NCI-H187 treated with DMSO at 0.1 percent for 48 hours (cell line): ENCODE measurements around the gene ITGB3BP.

Source experiments
- DNase-seq: peaks from one replicate; lab custom pipeline; 2025; lab: John Stamatoyannopoulos, UW

Gene ITGB3BP

GRCh38 chr1:63418101-63418500 is 104.9 kb downstream of the ITGB3BP start:
- no peak for DNase-seq

DNA sequence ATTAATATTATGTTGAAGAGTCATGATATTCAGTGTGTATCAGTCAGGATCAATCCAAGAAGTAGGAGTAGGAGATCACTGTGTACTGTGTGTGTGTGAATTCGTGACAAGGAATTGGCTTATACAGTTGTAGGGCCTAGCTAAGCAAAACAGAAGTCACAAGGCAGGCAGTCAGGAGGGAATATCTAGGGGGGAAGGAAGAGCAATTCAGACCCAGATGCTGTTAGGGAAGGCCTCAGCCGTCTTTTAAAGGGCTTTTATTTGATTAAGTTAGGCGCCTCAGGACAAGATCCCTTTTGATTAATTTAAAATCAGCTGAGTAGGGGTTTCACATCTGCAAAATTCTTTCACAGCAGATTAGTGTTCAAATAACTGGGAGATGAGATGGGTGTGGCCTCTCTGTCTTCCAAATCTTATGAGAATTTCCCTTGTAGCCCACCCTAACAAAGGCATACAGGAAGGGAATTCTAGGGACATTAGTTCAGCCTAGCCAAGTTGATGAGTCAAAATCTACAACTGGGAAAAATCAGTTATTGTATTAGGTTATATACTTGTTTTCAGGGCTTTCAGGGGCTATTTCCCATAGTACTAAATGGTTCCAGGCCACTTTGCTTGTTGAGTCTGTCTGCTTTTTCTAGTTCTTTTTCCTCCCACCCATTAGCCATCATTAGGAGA is 108.2 kb downstream of the ITGB3BP start:
- no peak for DNase-seq

GRCh38 chr1:63413394-63413793 is 109.6 kb downstream of the ITGB3BP start:
- DNase-seq: no peak

DNA sequence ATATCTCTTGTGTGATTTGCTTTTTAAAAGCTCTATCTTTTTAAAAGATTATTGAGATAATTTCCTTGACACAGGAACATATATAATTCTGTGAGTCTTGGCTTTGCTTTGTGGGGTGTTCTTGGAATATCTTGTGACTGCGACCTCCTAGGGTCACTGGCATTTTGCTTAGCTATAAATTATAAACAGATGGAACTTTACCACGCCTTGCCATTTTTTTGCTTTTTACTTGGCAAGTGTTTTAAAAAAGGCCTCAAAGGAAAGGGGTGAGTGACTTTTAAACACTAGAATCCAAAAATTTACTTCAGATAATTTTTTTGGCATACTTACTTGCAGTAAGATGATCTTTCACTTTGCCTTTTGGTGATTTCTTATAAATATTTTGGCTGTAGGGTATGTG is 112.0 kb downstream of the ITGB3BP start:
- DNase-seq: no peak

DNA sequence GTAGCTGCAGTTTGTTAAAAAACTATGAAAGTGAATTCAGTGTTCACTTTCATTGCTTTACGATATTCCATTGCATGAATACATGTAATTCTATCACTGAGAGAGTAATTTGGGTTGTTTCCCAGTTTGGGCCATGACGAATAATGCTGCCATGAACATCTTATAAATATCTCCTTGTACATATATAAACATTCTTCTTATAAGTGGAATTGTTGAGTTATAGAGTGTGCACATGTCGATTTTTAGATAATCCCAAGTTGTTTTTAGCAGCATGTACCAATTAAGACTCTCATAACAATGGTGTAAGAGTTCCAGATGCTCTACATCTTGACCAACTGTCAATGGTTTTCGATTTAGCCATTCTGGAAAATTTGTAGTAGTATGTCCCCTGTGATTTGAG is 114.7 kb downstream of the ITGB3BP start:
- no peak for DNase-seq

- DNase-seq: no peak
These were observed 116.0 kb downstream of the ITGB3BP start for GRCh38 chr1:63407002-63407401.

GRCh38 chr1:63405987-63406386 is 117.0 kb downstream of the ITGB3BP start:
- no peak for DNase-seq

GRCh38 chr1:63405021-63405420 is 118.0 kb downstream of the ITGB3BP start:
- no peak for DNase-seq

DNA sequence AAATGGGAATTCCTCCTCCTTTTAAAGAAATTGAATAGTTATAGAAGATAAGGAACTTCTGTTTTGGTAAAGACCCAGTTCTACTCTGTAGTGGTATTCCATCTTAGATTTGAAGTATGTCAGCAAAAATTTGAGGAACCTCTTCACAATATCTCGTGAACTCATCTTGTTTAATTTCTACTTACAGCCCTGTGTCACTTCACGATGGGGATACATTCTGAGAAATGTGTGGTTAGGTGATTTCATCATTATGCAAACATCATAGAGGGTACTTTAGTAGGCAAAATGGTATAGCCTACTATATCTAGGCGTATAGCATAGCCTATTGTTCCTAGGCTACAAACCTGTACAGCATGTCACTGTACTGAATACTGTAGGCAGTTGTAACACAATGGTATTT is 119.6 kb downstream of the ITGB3BP start:
- no peak for DNase-seq

GRCh38 chr1:63401945-63402344 is 121.1 kb downstream of the ITGB3BP start:
- no peak for DNase-seq
